Endodermal cell (in vitro differentiated cells): ENCODE data around the gene BCL2. TPM values are rescaled to one million over a fixed set of nuclear protein-coding genes. Genes with fewer than 3 reads are reported as not detected.

Source experiments
- DNase-seq: peaks from one replicate; pipeline ENCODE4 v3.0.0-alpha.2; 2017
- H3K27ac ChIP-seq: 2 replicates; pipeline ENCODE4 v1.5.1; 2013; ENCODE audit warnings: mild to moderate bottlenecking, low read depth, low read length, moderate library complexity
- H3K27me3 ChIP-seq: 2 replicates; pipeline ENCODE4 v1.6.1; 2013; ENCODE audit warnings: mild to moderate bottlenecking, low read length, moderate library complexity; ENCODE audit not compliant: insufficient read depth, control insufficient read depth, poor library complexity, severe bottlenecking
- H3K36me3 ChIP-seq: 2 replicates; pipeline ENCODE4 v1.7.0; 2013; ENCODE audit warnings: mild to moderate bottlenecking, low read length, moderate library complexity; ENCODE audit not compliant: control insufficient read depth, insufficient read depth
- H3K4me1 ChIP-seq: one replicate; pipeline ENCODE4 v1.7.0; 2013; ENCODE audit warnings: low read length; ENCODE audit not compliant: control insufficient read depth, insufficient read depth
- H3K4me3 ChIP-seq: 2 replicates; pipeline ENCODE4 v1.5.1; 2013; ENCODE audit warnings: mild to moderate bottlenecking, low read length, moderate library complexity
- H3K9ac ChIP-seq: 2 replicates; pipeline ENCODE4 v1.6.1; 2013; ENCODE audit warnings: mild to moderate bottlenecking, low read length, moderate library complexity; ENCODE audit not compliant: poor library complexity, severe bottlenecking; ENCODE audit errors: extremely low read depth
- H3K9me3 ChIP-seq: 2 replicates; pipeline ENCODE4 v1.6.1; 2013; ENCODE audit warnings: mild to moderate bottlenecking, low read length, moderate library complexity; ENCODE audit not compliant: control insufficient read depth
- H3K27ac Mint-ChIP-seq: 2 replicates; pipeline ENCODE4 v1.8.0; 2020; ENCODE audit warnings: mixed read lengths
- H3K27me3 Mint-ChIP-seq: 2 replicates; pipeline ENCODE4 v1.8.0; 2021; ENCODE audit warnings: mild to moderate bottlenecking, mixed read lengths; ENCODE audit not compliant: insufficient read depth
- H3K36me3 Mint-ChIP-seq: 2 replicates; pipeline ENCODE4 v1.8.0; 2020; ENCODE audit warnings: low read depth, mixed read lengths
- H3K4me1 Mint-ChIP-seq: 2 replicates; pipeline ENCODE4 v1.8.0; 2020; ENCODE audit warnings: mixed read lengths
- H3K4me3 Mint-ChIP-seq: 2 replicates; pipeline ENCODE4 v1.8.0; 2020; ENCODE audit warnings: mild to moderate bottlenecking, moderate library complexity, mixed read lengths
- H3K9me3 Mint-ChIP-seq: 2 replicates; pipeline ENCODE4 v1.8.0; 2020; ENCODE audit warnings: mild to moderate bottlenecking, mixed read lengths
- WGBS, 2 experiments: methylation state at CpG; one replicate each; pipeline versions ENCODE4 v1.1.5 to v1.1.7; 2013; ENCODE audit warnings: missing lambda C conversion rate in 2 of 2, mixed read lengths in 1 of 2; ENCODE audit not compliant: insufficient coverage in 1 of 2, insufficient read length in 1 of 2; 5-methylcytosine and 5-hydroxymethylcytosine counted together
- total RNA-seq, 2 donors: library from RNA; stranded (reverse); fragmentation: NEBNext Ultra II Directional in 1 of 2; extraction: Animal tissue kit (Norgen Biotek cat#: 25700) in 1 of 2; gene quantifications; 2 replicates in 1 of 2; 3 replicates in 1 of 2; pipeline ENCODE4 v1.2.1, GENCODE V29; 2021
- TF ChIP-seq, protein P1 (sequence below): fragments of 200-600 bp; sonication (generic); conservative IDR thresholded peaks from 2 replicates; pipeline ENCODE4 v1.5.0; 2021; ENCODE audit warnings: antibody characterized with exemption, mild to moderate bottlenecking

Gene BCL2
- total RNA-seq, 2 donors from 2014 or later = 1.4 to 2.3 TPM

DNA sequence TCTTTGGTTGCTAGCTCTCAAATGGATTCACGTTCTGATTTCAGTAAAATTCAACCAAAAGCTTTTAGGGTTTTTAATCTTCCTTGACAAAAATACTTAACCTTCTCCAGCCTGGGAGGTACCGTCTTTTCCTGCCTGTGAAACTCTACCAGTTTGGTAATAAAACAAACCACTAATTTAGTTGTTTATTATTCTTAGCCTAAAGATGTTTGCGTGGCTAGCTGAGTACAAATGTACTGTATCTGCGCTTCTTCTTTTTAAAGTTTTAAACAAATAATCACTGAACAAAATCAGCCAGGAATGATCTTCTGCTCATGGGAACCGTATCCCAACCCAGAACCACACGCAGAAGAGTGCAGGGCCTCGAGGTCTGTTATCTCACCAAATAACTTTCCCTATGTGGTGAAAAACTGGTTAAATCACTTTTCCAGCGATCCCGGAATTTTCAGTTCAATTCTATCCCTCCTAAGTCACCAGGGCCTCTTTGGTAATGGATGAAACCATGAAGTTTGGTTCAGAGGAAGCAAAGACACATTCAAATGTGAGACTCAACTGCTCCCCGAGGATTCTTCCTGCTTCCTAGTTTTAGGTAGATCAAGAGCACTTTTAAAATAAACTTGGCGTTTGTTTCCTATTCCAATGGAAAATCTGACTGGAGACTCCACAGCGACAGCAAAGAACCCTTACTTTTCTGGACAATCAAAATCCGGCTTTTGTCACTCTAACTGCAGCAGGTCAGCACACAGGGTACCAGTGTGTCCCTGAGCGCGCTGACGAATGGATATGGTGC lies 36.1 kb downstream of the BCL2 start:
- no peak overlapping the region for H3K27ac ChIP-seq
- no peaks in the 10 kb centered on the region for H3K36me3 ChIP-seq
- TF ChIP-seq, protein P1, sequence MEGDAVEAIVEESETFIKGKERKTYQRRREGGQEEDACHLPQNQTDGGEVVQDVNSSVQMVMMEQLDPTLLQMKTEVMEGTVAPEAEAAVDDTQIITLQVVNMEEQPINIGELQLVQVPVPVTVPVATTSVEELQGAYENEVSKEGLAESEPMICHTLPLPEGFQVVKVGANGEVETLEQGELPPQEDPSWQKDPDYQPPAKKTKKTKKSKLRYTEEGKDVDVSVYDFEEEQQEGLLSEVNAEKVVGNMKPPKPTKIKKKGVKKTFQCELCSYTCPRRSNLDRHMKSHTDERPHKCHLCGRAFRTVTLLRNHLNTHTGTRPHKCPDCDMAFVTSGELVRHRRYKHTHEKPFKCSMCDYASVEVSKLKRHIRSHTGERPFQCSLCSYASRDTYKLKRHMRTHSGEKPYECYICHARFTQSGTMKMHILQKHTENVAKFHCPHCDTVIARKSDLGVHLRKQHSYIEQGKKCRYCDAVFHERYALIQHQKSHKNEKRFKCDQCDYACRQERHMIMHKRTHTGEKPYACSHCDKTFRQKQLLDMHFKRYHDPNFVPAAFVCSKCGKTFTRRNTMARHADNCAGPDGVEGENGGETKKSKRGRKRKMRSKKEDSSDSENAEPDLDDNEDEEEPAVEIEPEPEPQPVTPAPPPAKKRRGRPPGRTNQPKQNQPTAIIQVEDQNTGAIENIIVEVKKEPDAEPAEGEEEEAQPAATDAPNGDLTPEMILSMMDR = no peak
- no peaks in the 10 kb centered on the region for H3K27me3 ChIP-seq
- Mint-ChIP-seq H3K4me3 (no peak overlapping the region), H3K4me1 (no peaks in the 10 kb centered on the region), H3K36me3 (no peaks in the 10 kb centered on the region), H3K9me3 (no peaks in the 10 kb centered on the region), H3K27ac (no peak overlapping the region), H3K27me3 (no peaks in the 10 kb centered on the region)
- H3K9me3 ChIP-seq = no peaks in the 10 kb centered on the region
- no peaks in the 10 kb centered on the region for H3K4me1 ChIP-seq
- WGBS, 2 experiments = 93 to 99% methylated on average over 12 to 16 of the region's 16 CpGs
- no peak overlapping the region for H3K9ac ChIP-seq
- no peak overlapping the region for H3K4me3 ChIP-seq
- no peak for DNase-seq

DNA sequence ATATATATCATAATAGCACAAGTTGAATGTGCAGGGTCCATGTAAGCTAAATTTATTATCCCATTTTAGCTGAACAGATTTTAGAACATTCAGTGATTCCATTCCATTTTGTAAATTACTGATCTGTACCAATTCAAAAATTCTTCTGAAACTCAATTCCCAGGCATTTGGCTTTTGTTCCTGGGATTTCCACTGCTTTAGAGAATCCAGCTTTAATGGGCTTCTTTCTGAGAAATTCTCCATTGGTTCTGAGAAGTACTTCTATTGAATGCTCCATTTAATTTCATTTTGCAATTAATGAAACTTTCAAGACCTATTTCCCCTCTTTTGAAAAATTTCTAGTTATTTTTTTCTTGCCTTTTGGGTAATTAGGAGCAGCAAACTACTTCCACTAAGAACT lies 36.8 kb downstream of the BCL2 start:
- Mint-ChIP-seq H3K4me1 (no peaks in the 10 kb centered on the region), H3K36me3 (no peaks in the 10 kb centered on the region), H3K4me3 (no peak overlapping the region), H3K9me3 (no peaks in the 10 kb centered on the region), H3K27ac (no peak overlapping the region), H3K27me3 (no peaks in the 10 kb centered on the region)
- Histone ChIP-seq H3K4me1 (no peaks in the 10 kb centered on the region), H3K9me3 (no peaks in the 10 kb centered on the region), H3K27ac (no peak overlapping the region), H3K27me3 (no peaks in the 10 kb centered on the region), H3K36me3 (no peaks in the 10 kb centered on the region), H3K9ac (no peak overlapping the region), H3K4me3 (no peak overlapping the region)
- DNase-seq = no peak
- TF ChIP-seq, protein P1 = no peak

DNA sequence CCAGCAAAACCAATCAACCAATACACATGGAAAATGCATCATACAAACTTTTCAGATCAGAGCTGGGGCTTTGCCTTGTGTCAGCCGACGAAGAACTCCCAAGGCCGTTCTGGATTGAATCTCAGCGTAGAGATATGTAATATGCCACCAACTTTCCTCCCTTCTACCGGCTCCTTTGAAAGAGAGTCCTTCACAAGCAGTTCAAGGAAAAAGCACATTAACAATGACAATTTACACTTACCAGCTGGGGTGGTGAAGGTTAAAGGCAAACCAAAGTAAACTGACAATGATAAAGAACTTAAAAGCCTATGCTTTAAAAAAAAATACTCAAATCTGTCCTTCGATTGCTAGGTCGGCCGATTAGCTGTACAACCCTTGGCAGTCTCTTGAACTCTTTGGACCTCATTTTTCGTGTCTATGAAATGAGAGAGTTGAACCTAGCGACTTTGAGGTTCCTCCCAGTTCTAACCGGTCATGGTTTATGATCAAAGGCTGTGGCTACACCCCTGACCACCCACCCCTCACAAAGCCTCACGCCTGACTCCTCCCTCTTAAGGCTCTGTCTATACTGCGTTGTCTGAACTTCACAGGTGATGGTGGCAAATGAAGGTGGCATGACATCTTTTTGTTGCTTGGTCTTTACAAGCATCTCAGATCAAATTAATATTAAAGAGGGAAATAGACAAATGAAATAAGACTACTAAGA lies 46.2 kb downstream of the BCL2 start:
- 92 to 96% methylated on average over 9 to 12 of the region's 13 CpGs for WGBS, 2 experiments
- H3K9ac ChIP-seq = no peak overlapping the region
- Mint-ChIP-seq H3K36me3 (no peaks in the 10 kb centered on the region), H3K27me3 (no peaks in the 10 kb centered on the region), H3K4me3 (no peak overlapping the region), H3K4me1 (peaks cover 10% of the 10 kb centered on the region), H3K27ac (no peak overlapping the region), H3K9me3 (no peaks in the 10 kb centered on the region)
- no peaks in the 10 kb centered on the region for H3K4me1 ChIP-seq
- H3K27ac ChIP-seq = no peak overlapping the region
- no peak overlapping the region for H3K4me3 ChIP-seq
- no peaks in the 10 kb centered on the region for H3K36me3 ChIP-seq
- H3K27me3 ChIP-seq = no peaks in the 10 kb centered on the region
- TF ChIP-seq, protein P1 = no peak
- DNase-seq = no peak
- no peaks in the 10 kb centered on the region for H3K9me3 ChIP-seq
